HEK293 (cell line): Measurements from ENCODE around the gene RPS6KA4.
A peak's percentile ranks its signal among the peaks of the same experiment; 100 is the strongest.

Experiments used
- FEZF1 ChIP-seq: fragments of 450-650 bp; formaldehyde crosslinking; IDR thresholded peaks from 2 replicates; pipeline ENCODE4 v1.5.1; 2016; ENCODE audit warnings: missing biosample characterization, missing genetic modification characterization
- GLI2 ChIP-seq: fragments of 450-650 bp; formaldehyde crosslinking; IDR thresholded peaks from 2 replicates; pipeline ENCODE4; 2017; ENCODE audit warnings: missing biosample characterization, missing genetic modification characterization, low read depth, borderline replicate concordance
- PATZ1 ChIP-seq: fragments of 450-650 bp; formaldehyde crosslinking; IDR thresholded peaks from 2 replicates; pipeline ENCODE4 v1.5.1; 2016; ENCODE audit warnings: missing biosample characterization, missing genetic modification characterization
- PRDM1 ChIP-seq: fragments of 450-650 bp; formaldehyde crosslinking; IDR thresholded peaks from 2 replicates; pipeline ENCODE4; 2016; ENCODE audit warnings: missing biosample characterization, missing genetic modification characterization
- PRDM4 ChIP-seq: fragments of 450-650 bp; formaldehyde crosslinking; IDR thresholded peaks from 2 replicates; pipeline ENCODE4 v1.5.1; 2017; ENCODE audit warnings: missing biosample characterization, missing genetic modification characterization
- RBAK ChIP-seq: fragments of 450-650 bp; formaldehyde crosslinking; IDR thresholded peaks from 2 replicates; pipeline ENCODE4 v1.5.1; 2016; ENCODE audit warnings: missing biosample characterization, missing genetic modification characterization
- SALL2 ChIP-seq: fragments of 450-650 bp; formaldehyde crosslinking; IDR thresholded peaks from 2 replicates; pipeline ENCODE4 v1.5.0; 2017; ENCODE audit warnings: missing biosample characterization, mild to moderate bottlenecking, missing genetic modification characterization, borderline replicate concordance
- ZBTB8A ChIP-seq: fragments of 450-650 bp; formaldehyde crosslinking; IDR thresholded peaks from 2 replicates; pipeline ENCODE4 v1.5.1; 2016; ENCODE audit warnings: missing biosample characterization, missing genetic modification characterization
- ZFHX2 ChIP-seq: fragments of 450-650 bp; formaldehyde crosslinking; conservative IDR thresholded peaks from 2 replicates; pipeline ENCODE4 v1.5.1; 2016; ENCODE audit warnings: missing biosample characterization, missing genetic modification characterization
- ZNF133 ChIP-seq: fragments of 450-650 bp; formaldehyde crosslinking; IDR thresholded peaks from 2 replicates; pipeline ENCODE4 v1.5.1; 2016; ENCODE audit warnings: missing biosample characterization, missing genetic modification characterization
- ZNF211 ChIP-seq: fragments of 450-650 bp; formaldehyde crosslinking; IDR thresholded peaks from 2 replicates; pipeline ENCODE4 v1.5.1; 2016; ENCODE audit warnings: low read depth, missing biosample characterization, missing genetic modification characterization
- ZNF223 ChIP-seq: fragments of 450-650 bp; formaldehyde crosslinking; IDR thresholded peaks from 2 replicates; pipeline ENCODE4 v1.5.1; 2016; ENCODE audit warnings: missing biosample characterization, missing genetic modification characterization
- ZNF280C ChIP-seq: fragments of 450-650 bp; formaldehyde crosslinking; IDR thresholded peaks from 2 replicates; pipeline ENCODE4 v1.5.1; 2016; ENCODE audit warnings: missing biosample characterization, missing genetic modification characterization
- ZNF391 ChIP-seq: fragments of 450-650 bp; formaldehyde crosslinking; IDR thresholded peaks from 2 replicates; pipeline ENCODE4 v1.5.1; 2016; ENCODE audit warnings: low read depth, missing biosample characterization, missing genetic modification characterization, borderline replicate concordance
- ZNF518A ChIP-seq: fragments of 450-650 bp; formaldehyde crosslinking; conservative IDR thresholded peaks from 2 replicates; pipeline ENCODE4 v1.5.1; 2016; ENCODE audit warnings: low read depth, missing biosample characterization, missing genetic modification characterization
- ZNF530 ChIP-seq: fragments of 450-650 bp; formaldehyde crosslinking; IDR thresholded peaks from 2 replicates; pipeline ENCODE4 v1.5.1; 2016; ENCODE audit warnings: low read depth, missing biosample characterization, missing genetic modification characterization
- ZNF571 ChIP-seq: fragments of 450-650 bp; formaldehyde crosslinking; IDR thresholded peaks from 2 replicates; pipeline ENCODE4 v1.5.0; 2017; ENCODE audit warnings: missing biosample characterization, missing genetic modification characterization
- ZNF785 ChIP-seq: fragments of 450-650 bp; formaldehyde crosslinking; IDR thresholded peaks from 2 replicates; pipeline ENCODE4 v1.5.1; 2016; ENCODE audit warnings: missing biosample characterization, missing genetic modification characterization
- ZNF791 ChIP-seq: fragments of 450-650 bp; formaldehyde crosslinking; IDR thresholded peaks from 2 replicates; pipeline ENCODE4 v1.5.1; 2016; ENCODE audit warnings: missing biosample characterization, missing genetic modification characterization
- ZNF837 ChIP-seq: fragments of 450-650 bp; formaldehyde crosslinking; IDR thresholded peaks from 2 replicates; pipeline ENCODE4 v1.5.1; 2016; ENCODE audit warnings: missing biosample characterization, missing genetic modification characterization

RPS6KA4 gene

GRCh38 chr11:64314146-64314804 lies 44.7 kb upstream of the RPS6KA4 start (continued):
- no peak for TF ChIP-seq SALL2 (tag by site-specific recombination)
- TF ChIP-seq ZNF530 (tag by site-specific recombination): no peak
- TF ChIP-seq ZNF133 (tag by site-specific recombination): no peak
- TF ChIP-seq ZNF223 (tag by site-specific recombination): no peak
- peak; percentile 58; the same call in 1 of the 2 replicates for TF ChIP-seq PRDM1 (tag by site-specific recombination)
- no peak for TF ChIP-seq ZFHX2 (tag by site-specific recombination)
- no peak for TF ChIP-seq ZNF211 (tag by site-specific recombination)
- TF ChIP-seq PATZ1: no peak
- TF ChIP-seq ZNF518A (tag by site-specific recombination): no peak
- no peak for TF ChIP-seq ZNF391 (tag by site-specific recombination)
- TF ChIP-seq RBAK (tag by site-specific recombination): no peak
- TF ChIP-seq ZBTB8A (tag by site-specific recombination): no peak
- no peak for TF ChIP-seq ZNF837
- no peak for TF ChIP-seq ZNF791
- no peak for TF ChIP-seq ZNF571
- no peak for TF ChIP-seq GLI2 (tag by site-specific recombination)
- no peak for TF ChIP-seq FEZF1 (tag by site-specific recombination)
- TF ChIP-seq PRDM4 (tag by site-specific recombination): peak; percentile 44; the same call in 1 of the 2 replicates
- no peak for TF ChIP-seq ZNF280C
- no peak for TF ChIP-seq ZNF785
